Uterus (tissue), 2 donors: ENCODE data around the gene BCDIN3D.

Experiments
- POLR2A ChIP-seq, 2 donors: fragments of 450-650 bp; IDR thresholded peaks; one replicate each; pipeline ENCODE4 v1.6.1; 2016; ENCODE audit warnings: antibody characterized with exemption in 2 of 2, mild to moderate bottlenecking in 1 of 2, moderate library complexity in 1 of 2
- TF ChIP-seq, protein P1 (sequence below), 4 experiments: fragments of 200-600 bp in 2 of 4; fragments of 450-650 bp in 2 of 4; sonication (generic) in 2 of 4; IDR thresholded peaks; one replicate each; pipeline ENCODE4 v1.5.1; 2016 to 2019; ENCODE audit warnings: antibody characterized with exemption in 4 of 4, mild to moderate bottlenecking in 2 of 4, moderate library complexity in 1 of 4

DNA sequence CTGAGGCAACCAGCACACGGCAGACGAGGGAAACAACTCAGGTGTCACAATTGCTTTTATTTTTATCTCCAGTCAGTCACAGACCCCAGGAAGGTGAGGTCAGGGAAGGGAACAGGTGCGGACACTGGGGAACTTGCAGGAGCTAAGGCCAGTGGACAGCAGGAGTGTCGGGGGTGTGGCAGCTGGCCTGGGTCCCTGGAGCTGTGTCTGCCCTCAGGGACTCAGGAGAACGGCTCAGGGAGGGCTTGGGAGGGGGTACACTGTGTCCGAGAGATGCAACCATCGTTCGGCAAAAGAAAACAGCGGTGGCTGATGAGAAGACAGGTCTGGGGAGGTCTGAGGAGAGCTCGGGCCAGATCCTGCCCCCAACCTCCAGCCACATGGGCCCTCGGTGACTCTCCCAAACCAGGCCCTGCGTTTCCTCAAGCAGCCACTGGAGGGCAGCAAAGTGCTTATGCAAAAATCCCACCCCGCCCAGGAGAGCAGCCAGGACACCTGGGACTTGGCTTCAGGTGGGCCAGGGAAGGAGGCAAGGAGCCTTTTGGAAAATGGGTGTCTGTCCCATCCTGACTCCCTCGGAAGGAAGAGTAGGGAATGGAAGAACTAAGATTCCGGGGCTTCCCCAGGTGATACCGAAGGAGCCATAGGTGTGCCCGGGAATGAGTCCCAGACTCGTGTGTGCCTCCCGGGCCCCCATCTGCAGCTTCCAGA, 24.1 kb upstream of the BCDIN3D start:
- TF ChIP-seq, protein P1, sequence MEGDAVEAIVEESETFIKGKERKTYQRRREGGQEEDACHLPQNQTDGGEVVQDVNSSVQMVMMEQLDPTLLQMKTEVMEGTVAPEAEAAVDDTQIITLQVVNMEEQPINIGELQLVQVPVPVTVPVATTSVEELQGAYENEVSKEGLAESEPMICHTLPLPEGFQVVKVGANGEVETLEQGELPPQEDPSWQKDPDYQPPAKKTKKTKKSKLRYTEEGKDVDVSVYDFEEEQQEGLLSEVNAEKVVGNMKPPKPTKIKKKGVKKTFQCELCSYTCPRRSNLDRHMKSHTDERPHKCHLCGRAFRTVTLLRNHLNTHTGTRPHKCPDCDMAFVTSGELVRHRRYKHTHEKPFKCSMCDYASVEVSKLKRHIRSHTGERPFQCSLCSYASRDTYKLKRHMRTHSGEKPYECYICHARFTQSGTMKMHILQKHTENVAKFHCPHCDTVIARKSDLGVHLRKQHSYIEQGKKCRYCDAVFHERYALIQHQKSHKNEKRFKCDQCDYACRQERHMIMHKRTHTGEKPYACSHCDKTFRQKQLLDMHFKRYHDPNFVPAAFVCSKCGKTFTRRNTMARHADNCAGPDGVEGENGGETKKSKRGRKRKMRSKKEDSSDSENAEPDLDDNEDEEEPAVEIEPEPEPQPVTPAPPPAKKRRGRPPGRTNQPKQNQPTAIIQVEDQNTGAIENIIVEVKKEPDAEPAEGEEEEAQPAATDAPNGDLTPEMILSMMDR (IDR thresholded peaks at IDR 0.05), result peak; percentile 93 to 99 (median 96)
- TF ChIP-seq POLR2A (IDR thresholded peaks at IDR 0.05), result peak in 1 of 2 donors; percentile 13
